SK-N-SH (cell line): ENCODE measurements around the gene KLHDC7A. TPM values are rescaled to one million over a fixed set of nuclear protein-coding genes. Genes with fewer than 3 reads are reported as not detected.

Experiments
- CTCF ChIA-PET: fragments of 300-600, 350-600 bp; formaldehyde crosslinking; extraction: SDS; loops from one replicate; lab custom pipeline; 2021; lab: Yijun Ruan, JAX
- POLR2A ChIA-PET: fragments of 350-600 bp; sonication (Branson Sonifier 250); formaldehyde crosslinking; extraction: SDS; loops from one replicate; lab custom pipeline; 2020; ENCODE audit warnings: antibody characterized with exemption, inconsistent platforms; lab: Yijun Ruan, JAX
- DNase-seq: peaks from one replicate; pipeline ENCODE4 v3.0.0; 2012
- H2AFZ ChIP-seq: fragments of 200-600 bp; sonication (generic); 2 replicates; pipeline ENCODE4 v1.8.1; 2016; ENCODE audit warnings: antibody characterized with exemption, mild to moderate bottlenecking, low read depth
- H3F3A ChIP-seq: fragments of 200-600 bp; sonication (generic); replicated peaks from 2 replicates; pipeline ENCODE3; 2016; ENCODE audit warnings: antibody characterized with exemption, mild to moderate bottlenecking; ENCODE audit not compliant: insufficient read depth
- H3K27ac ChIP-seq, 2 experiments: fragments of 200-500 bp in 1 of 2; fragments of 200-600 bp in 1 of 2; sonication (Bioruptor generic) in 1 of 2; sonication (generic), shearing (Covaris generic) in 1 of 2; 2 replicates each; pipeline versions ENCODE4 v1.5.1 to v1.6.1; 2014 to 2016; ENCODE audit warnings: low read depth in 2 of 2, inconsistent platforms in 1 of 2, low read length in 1 of 2, mild to moderate bottlenecking in 1 of 2, mixed read lengths in 1 of 2
- H3K27me3 ChIP-seq: fragments of 200-600 bp; sonication (generic), shearing (Covaris generic); 2 replicates; pipeline ENCODE4 v1.6.1; 2016; ENCODE audit warnings: mixed run types; ENCODE audit not compliant: insufficient read depth
- H3K36me3 ChIP-seq, 2 experiments: fragments of 200-500 bp in 1 of 2; fragments of 200-600 bp in 1 of 2; sonication (Bioruptor generic) in 1 of 2; sonication (generic) in 1 of 2; replicated peaks in 1 of 2; 2 replicates each; pipeline versions ENCODE3 to v1.5.1; 2014 to 2016; ENCODE audit warnings: low read length in 1 of 2, mild to moderate bottlenecking in 1 of 2; ENCODE audit not compliant: insufficient read depth in 2 of 2, control insufficient read depth in 1 of 2
- H3K4me1 ChIP-seq, 2 experiments: fragments of 200-500 bp in 1 of 2; fragments of 200-600 bp in 1 of 2; sonication (Bioruptor generic) in 1 of 2; sonication (generic), shearing (Covaris generic) in 1 of 2; 2 replicates each; pipeline versions ENCODE4 v1.5.1 to v1.6.1; 2014 to 2016; ENCODE audit warnings: low read depth in 1 of 2, low read length in 1 of 2, mixed run types in 1 of 2; ENCODE audit not compliant: insufficient read depth in 2 of 2, control insufficient read depth in 1 of 2
- H3K4me2 ChIP-seq: fragments of 200-600 bp; sonication (generic), shearing (Covaris generic); 2 replicates; pipeline ENCODE4 v1.6.1; 2017; ENCODE audit warnings: mixed run types
- H3K4me3 ChIP-seq, 2 experiments: fragments of 200-500 bp in 1 of 2; fragments of 200-600 bp in 1 of 2; sonication (Bioruptor generic) in 1 of 2; sonication (generic), shearing (Covaris generic) in 1 of 2; 2 replicates each; pipeline versions ENCODE4 v1.5.1 to v1.8.1; 2014 to 2016; ENCODE audit warnings: low read depth in 2 of 2, inconsistent platforms in 1 of 2, low read length in 1 of 2, mild to moderate bottlenecking in 1 of 2, mixed read lengths in 1 of 2, moderate library complexity in 1 of 2
- H3K79me2 ChIP-seq: fragments of 200-600 bp; sonication (generic); 2 replicates; pipeline ENCODE4 v1.8.1; 2017; ENCODE audit warnings: mild to moderate bottlenecking; ENCODE audit not compliant: insufficient read depth
- H3K9ac ChIP-seq: fragments of 200-600 bp; sonication (generic); 2 replicates; pipeline ENCODE4 v1.6.1; 2017; ENCODE audit warnings: mixed run types
- H3K9me2 ChIP-seq: fragments of 200-600 bp; sonication (generic); 2 replicates; pipeline ENCODE4 v1.6.1; 2017; ENCODE audit warnings: mixed run types
- H3K9me3 ChIP-seq: fragments of 200-600 bp; sonication (generic); 2 replicates; pipeline ENCODE4 v1.6.1; 2017; ENCODE audit warnings: mixed run types, mild to moderate bottlenecking, moderate library complexity
- H4K20me1 ChIP-seq: fragments of 200-600 bp; sonication (generic); 2 replicates; pipeline ENCODE4 v1.6.1; 2017; ENCODE audit warnings: mild to moderate bottlenecking, mixed run types; ENCODE audit not compliant: insufficient read depth
- EZH2phosphoT487 ChIP-seq: fragments of 200-600 bp; sonication (generic); IDR thresholded peaks from 2 replicates; pipeline ENCODE4 v1.6.1; 2017; ENCODE audit warnings: low read depth, mixed run types, mild to moderate bottlenecking, antibody characterized with exemption, moderate library complexity, borderline replicate concordance
- GATA2 ChIP-seq: sonication (generic); formaldehyde crosslinking; IDR thresholded peaks from 2 replicates; pipeline ENCODE4 v1.5.0; 2020; ENCODE audit warnings: mild to moderate bottlenecking, missing genetic modification reagents
- MEF2A ChIP-seq: IDR thresholded peaks from 2 replicates; pipeline ENCODE4 v1.4.0; 2012; ENCODE audit warnings: low read depth, borderline replicate concordance
- NFIC ChIP-seq: IDR thresholded peaks from 2 replicates; pipeline ENCODE4 v1.4.0; 2012; ENCODE audit warnings: borderline replicate concordance
- NRF1 ChIP-seq: IDR thresholded peaks from 2 replicates; pipeline ENCODE4 v1.6.1; 2012; ENCODE audit warnings: low read depth, mild to moderate bottlenecking, low read length
- PBX3 ChIP-seq: IDR thresholded peaks from 2 replicates; pipeline ENCODE4; 2012
- RFX5 ChIP-seq: IDR thresholded peaks from 2 replicates; pipeline ENCODE4 v1.6.1; 2012; ENCODE audit warnings: mild to moderate bottlenecking, improper control_type of control experiment, low read length
- RXRA ChIP-seq: IDR thresholded peaks from 2 replicates; pipeline ENCODE4 v1.4.0; 2012; ENCODE audit warnings: low read depth, mild to moderate bottlenecking, borderline replicate concordance
- SIN3A ChIP-seq: IDR thresholded peaks from 2 replicates; pipeline ENCODE4 v1.6.1; 2012; ENCODE audit warnings: low read depth, mild to moderate bottlenecking, low read length, moderate library complexity, borderline replicate concordance
- WGBS: methylation state at CpG from one replicate; pipeline ENCODE4 v1.1.6; 2017; ENCODE audit warnings: low lambda C conversion rate; 5-methylcytosine and 5-hydroxymethylcytosine counted together
- polyA plus RNA-seq, 3 experiments: library from polyadenylated mRNA; depleted of rRNA; stranded (reverse); fragments of >200 nt; gene quantifications; 2 replicates each; pipeline ENCODE4 v1.2.3, GENCODE V29; 2012
- TF ChIP-seq, protein P1 (sequence below): IDR thresholded peaks from 2 replicates; pipeline ENCODE4 v1.4.0; 2012; ENCODE audit warnings: low read depth, borderline replicate concordance
- TF ChIP-seq, protein P2 (sequence below): IDR thresholded peaks from 2 replicates; pipeline ENCODE4 v1.6.1; 2012; ENCODE audit warnings: mild to moderate bottlenecking, low read depth, low read length, moderate library complexity
- TF ChIP-seq, protein P3 (sequence below): IDR thresholded peaks from 2 replicates; pipeline ENCODE4 v1.4.0; 2012; ENCODE audit warnings: low read depth, borderline replicate concordance

KLHDC7A gene
- polyA plus RNA-seq, 1 of the 3 experiments (the other 2 are of a cell fraction): not detected

DNA sequence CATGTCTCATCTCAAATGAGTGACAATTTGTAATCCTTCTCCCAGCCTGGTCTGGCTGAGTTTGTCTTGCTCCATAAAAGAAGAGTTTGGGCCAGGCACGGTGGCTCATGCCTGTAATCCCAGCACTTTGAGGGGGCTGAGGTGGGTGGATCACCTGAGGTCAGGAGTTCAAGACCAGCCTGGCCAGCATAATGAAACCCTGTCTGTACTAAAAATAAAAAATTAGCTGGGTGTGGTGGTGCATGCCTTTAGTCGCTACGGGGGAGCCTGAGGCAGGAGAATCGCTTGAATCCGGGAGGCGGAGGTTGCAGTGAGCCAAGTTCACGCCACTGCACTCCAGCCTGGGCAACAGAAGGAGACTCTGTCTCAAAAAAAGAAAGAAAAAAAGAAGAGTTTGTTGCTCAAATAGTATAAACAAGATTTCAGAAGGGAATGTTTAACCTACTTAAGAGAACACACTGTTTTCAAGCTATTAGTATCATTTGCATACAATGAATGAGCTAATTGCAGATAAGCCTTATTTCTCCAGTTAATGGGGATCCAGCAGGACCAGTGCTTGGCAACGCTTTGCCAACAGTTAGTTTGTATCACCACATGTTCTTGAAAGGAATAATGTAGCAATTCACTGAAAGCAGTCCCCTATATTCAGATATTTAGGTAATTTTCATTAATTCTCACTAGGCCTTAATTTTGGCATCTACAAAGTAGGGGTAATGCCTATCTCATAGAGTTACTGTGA, 15.9 kb downstream of the KLHDC7A start:
- H3K9ac ChIP-seq: no peak overlapping the region
- no peaks in the 10 kb centered on the region for H3K4me1 ChIP-seq
- no peak for TF ChIP-seq NFIC
- TF ChIP-seq, protein P1, sequence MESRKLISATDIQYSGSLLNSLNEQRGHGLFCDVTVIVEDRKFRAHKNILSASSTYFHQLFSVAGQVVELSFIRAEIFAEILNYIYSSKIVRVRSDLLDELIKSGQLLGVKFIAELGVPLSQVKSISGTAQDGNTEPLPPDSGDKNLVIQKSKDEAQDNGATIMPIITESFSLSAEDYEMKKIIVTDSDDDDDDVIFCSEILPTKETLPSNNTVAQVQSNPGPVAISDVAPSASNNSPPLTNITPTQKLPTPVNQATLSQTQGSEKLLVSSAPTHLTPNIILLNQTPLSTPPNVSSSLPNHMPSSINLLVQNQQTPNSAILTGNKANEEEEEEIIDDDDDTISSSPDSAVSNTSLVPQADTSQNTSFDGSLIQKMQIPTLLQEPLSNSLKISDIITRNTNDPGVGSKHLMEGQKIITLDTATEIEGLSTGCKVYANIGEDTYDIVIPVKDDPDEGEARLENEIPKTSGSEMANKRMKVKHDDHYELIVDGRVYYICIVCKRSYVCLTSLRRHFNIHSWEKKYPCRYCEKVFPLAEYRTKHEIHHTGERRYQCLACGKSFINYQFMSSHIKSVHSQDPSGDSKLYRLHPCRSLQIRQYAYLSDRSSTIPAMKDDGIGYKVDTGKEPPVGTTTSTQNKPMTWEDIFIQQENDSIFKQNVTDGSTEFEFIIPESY: no peak
- no peak for TF ChIP-seq SIN3A
- no peak for TF ChIP-seq PBX3
- no peak for TF ChIP-seq EZH2phosphoT487
- no peak for TF ChIP-seq NRF1
- no peak for TF ChIP-seq RXRA
- no peak for TF ChIP-seq GATA2 (CRISPR knock-in tag)
- TF ChIP-seq RFX5: no peak
- TF ChIP-seq, protein P2, sequence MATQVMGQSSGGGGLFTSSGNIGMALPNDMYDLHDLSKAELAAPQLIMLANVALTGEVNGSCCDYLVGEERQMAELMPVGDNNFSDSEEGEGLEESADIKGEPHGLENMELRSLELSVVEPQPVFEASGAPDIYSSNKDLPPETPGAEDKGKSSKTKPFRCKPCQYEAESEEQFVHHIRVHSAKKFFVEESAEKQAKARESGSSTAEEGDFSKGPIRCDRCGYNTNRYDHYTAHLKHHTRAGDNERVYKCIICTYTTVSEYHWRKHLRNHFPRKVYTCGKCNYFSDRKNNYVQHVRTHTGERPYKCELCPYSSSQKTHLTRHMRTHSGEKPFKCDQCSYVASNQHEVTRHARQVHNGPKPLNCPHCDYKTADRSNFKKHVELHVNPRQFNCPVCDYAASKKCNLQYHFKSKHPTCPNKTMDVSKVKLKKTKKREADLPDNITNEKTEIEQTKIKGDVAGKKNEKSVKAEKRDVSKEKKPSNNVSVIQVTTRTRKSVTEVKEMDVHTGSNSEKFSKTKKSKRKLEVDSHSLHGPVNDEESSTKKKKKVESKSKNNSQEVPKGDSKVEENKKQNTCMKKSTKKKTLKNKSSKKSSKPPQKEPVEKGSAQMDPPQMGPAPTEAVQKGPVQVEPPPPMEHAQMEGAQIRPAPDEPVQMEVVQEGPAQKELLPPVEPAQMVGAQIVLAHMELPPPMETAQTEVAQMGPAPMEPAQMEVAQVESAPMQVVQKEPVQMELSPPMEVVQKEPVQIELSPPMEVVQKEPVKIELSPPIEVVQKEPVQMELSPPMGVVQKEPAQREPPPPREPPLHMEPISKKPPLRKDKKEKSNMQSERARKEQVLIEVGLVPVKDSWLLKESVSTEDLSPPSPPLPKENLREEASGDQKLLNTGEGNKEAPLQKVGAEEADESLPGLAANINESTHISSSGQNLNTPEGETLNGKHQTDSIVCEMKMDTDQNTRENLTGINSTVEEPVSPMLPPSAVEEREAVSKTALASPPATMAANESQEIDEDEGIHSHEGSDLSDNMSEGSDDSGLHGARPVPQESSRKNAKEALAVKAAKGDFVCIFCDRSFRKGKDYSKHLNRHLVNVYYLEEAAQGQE: no peak
- TF ChIP-seq MEF2A: no peak
- TF ChIP-seq, protein P3, sequence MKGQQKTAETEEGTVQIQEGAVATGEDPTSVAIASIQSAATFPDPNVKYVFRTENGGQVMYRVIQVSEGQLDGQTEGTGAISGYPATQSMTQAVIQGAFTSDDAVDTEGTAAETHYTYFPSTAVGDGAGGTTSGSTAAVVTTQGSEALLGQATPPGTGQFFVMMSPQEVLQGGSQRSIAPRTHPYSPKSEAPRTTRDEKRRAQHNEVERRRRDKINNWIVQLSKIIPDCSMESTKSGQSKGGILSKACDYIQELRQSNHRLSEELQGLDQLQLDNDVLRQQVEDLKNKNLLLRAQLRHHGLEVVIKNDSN: no peak
- TF ChIP-seq, all 33 proteins: peak for 0
- Histone ChIP-seq H3K27ac (no peak overlapping the region), H2AFZ (no peak overlapping the region), H3K9me2 (no peaks in the 10 kb centered on the region), H4K20me1 (no peaks in the 10 kb centered on the region), H3K36me3 (no peaks in the 10 kb centered on the region), H3K4me2 (no peak overlapping the region), H3F3A (no peaks in the 10 kb centered on the region), H3K79me2 (no peaks in the 10 kb centered on the region), H3K9me3 (no peaks in the 10 kb centered on the region), H3K27me3 (no peaks in the 10 kb centered on the region), H3K4me3 (no peak overlapping the region)
- DNase-seq: no peak
- POLR2A ChIA-PET: no interaction called here
- 36% methylated on average over 8 of the region's 8 CpGs for WGBS
- CTCF ChIA-PET: interaction anchor here (1.5 kb wide), 1 partner anchor 85 kb away, joined by 5 read pairs; no protein-coding TSS in a partner anchor
